GM18873 (cell line): Measurements from ENCODE around the gene LRRN1.
"Not testable (repeated sequence)": the region's sequence is repeated elsewhere in the genome, so short reads cannot be mapped to it uniquely, and the experiment has no call there.

Experiments used
- ATAC-seq: cut with Tn5 transposase; IDR thresholded peaks from one replicate; pipeline ENCODE4 v1.9.1; 2021; ENCODE audit warnings: mild to moderate bottlenecking, moderate library complexity, moderate number of reproducible peaks; ENCODE audit not compliant: unreplicated experiment, low FRiP score

The LRRN1 gene

GRCh38 chr3:3806092-3806491 is 6.9 kb downstream of the LRRN1 start:
- no peak for ATAC-seq

GRCh38 chr3:3806856-3807255 is 7.6 kb downstream of the LRRN1 start:
- ATAC-seq, result no peak

- ATAC-seq, result no peak
Measured at GRCh38 chr3:3813013-3813412, 13.8 kb downstream of the LRRN1 start.

GRCh38 chr3:3815206-3815605 is 16.0 kb downstream of the LRRN1 start:
- ATAC-seq, result no peak

- ATAC-seq, result no peak
Measured at GRCh38 chr3:3816034-3816433, 16.8 kb downstream of the LRRN1 start.

GRCh38 chr3:3817865-3818264 is 18.6 kb downstream of the LRRN1 start:
- no peak for ATAC-seq

- ATAC-seq, result no peak
Measured at GRCh38 chr3:3821777-3822176, 22.5 kb downstream of the LRRN1 start.

GRCh38 chr3:3825035-3825434 is 25.8 kb downstream of the LRRN1 start:
- no peak for ATAC-seq

GRCh38 chr3:3826521-3826920 is 27.3 kb downstream of the LRRN1 start:
- ATAC-seq, result no peak

GRCh38 chr3:3827111-3827510 is 27.9 kb downstream of the LRRN1 start:
- ATAC-seq, result no peak

GRCh38 chr3:3828417-3828816 is 29.2 kb downstream of the LRRN1 start:
- not testable (repeated sequence) for ATAC-seq

- ATAC-seq, result no peak
Measured at GRCh38 chr3:3836845-3837244, 37.6 kb downstream of the LRRN1 start.

- no peak for ATAC-seq
Measured at GRCh38 chr3:3842356-3842755, 43.1 kb downstream of the LRRN1 start.

GRCh38 chr3:3847994-3848922 is 49.0 kb downstream of the LRRN1 start:
- ATAC-seq, result no peak

GRCh38 chr3:3848923-3849275 is 49.7 kb downstream of the LRRN1 start:
- ATAC-seq, result no peak

- ATAC-seq, result peak; percentile 76
Measured at GRCh38 chr3:3851621-3852323, 52.5 kb downstream of the LRRN1 start.

- ATAC-seq, result no peak
Measured at GRCh38 chr3:3853544-3853943, 54.3 kb downstream of the LRRN1 start.

- ATAC-seq, result no peak
Measured at GRCh38 chr3:3855056-3855455, 55.8 kb downstream of the LRRN1 start.

GRCh38 chr3:3860235-3860634 is 61.0 kb downstream of the LRRN1 start:
- ATAC-seq, result no peak

GRCh38 chr3:3862534-3862933 is 63.3 kb downstream of the LRRN1 start:
- ATAC-seq, result no peak

GRCh38 chr3:3875491-3875890 is 76.3 kb downstream of the LRRN1 start:
- ATAC-seq, result no peak

GRCh38 chr3:3881050-3881449 is 81.8 kb downstream of the LRRN1 start:
- ATAC-seq, result no peak
